ENCODE measurements around the gene RCOR2.

The RCOR2 gene

GRCh38 chr11:63882555-63883242, 34.3 kb downstream of the RCOR2 start:
- H3K27me3 ChIP-seq (ENCODE audit: insufficient read depth, low read length), result no peaks in the 10 kb centered on the region
- no peaks in the 10 kb centered on the region for H3K9me3 ChIP-seq (ENCODE audit: insufficient read depth, low read depth, low read length)
- H3K4me1 ChIP-seq (ENCODE audit: insufficient read depth, low read length), result peaks cover 40% of the 10 kb centered on the region
- peak overlapping the region; percentile 31; the same call in 1 of the 2 replicates for H3K9ac ChIP-seq (ENCODE audit: low read depth, low read length)
- no peaks in the 10 kb centered on the region for H3K36me3 ChIP-seq (ENCODE audit: insufficient read depth, low read depth, low read length)
- H3K27ac ChIP-seq (ENCODE audit: low read length), result no peak overlapping the region
- H3K4me3 ChIP-seq (ENCODE audit: low read length), result peak overlapping the region; percentile 7; the same call in 1 of the 2 replicates

- Histone ChIP-seq H3K36me3 (ENCODE audit: insufficient read depth, low read depth, low read length) (no peaks in the 10 kb centered on the region), H3K4me3 (ENCODE audit: low read length) (no peak overlapping the region), H3K27ac (ENCODE audit: low read length) (no peak overlapping the region), H3K9me3 (ENCODE audit: insufficient read depth, low read depth, low read length) (no peaks in the 10 kb centered on the region), H3K27me3 (ENCODE audit: insufficient read depth, low read length) (no peaks in the 10 kb centered on the region), H3K9ac (ENCODE audit: low read depth, low read length) (no peak overlapping the region), H3K4me1 (ENCODE audit: insufficient read depth, low read length) (peaks cover 33% of the 10 kb centered on the region)
Measured at GRCh38 chr11:63880403-63880790, 36.6 kb downstream of the RCOR2 start.

- Histone ChIP-seq H3K9ac (ENCODE audit: low read depth, low read length) (no peak overlapping the region), H3K36me3 (ENCODE audit: insufficient read depth, low read depth, low read length) (no peaks in the 10 kb centered on the region), H3K4me1 (ENCODE audit: insufficient read depth, low read length) (peaks cover 33% of the 10 kb centered on the region), H3K27me3 (ENCODE audit: insufficient read depth, low read length) (no peaks in the 10 kb centered on the region), H3K4me3 (ENCODE audit: low read length) (no peak overlapping the region), H3K9me3 (ENCODE audit: insufficient read depth, low read depth, low read length) (no peaks in the 10 kb centered on the region), H3K27ac (ENCODE audit: low read length) (no peak overlapping the region)
Measured at GRCh38 chr11:63879598-63880402, 37.2 kb downstream of the RCOR2 start.

GRCh38 chr11:63877658-63878241, 39.2 kb downstream of the RCOR2 start:
- Histone ChIP-seq H3K36me3 (ENCODE audit: insufficient read depth, low read depth, low read length) (no peaks in the 10 kb centered on the region), H3K27ac (ENCODE audit: low read length) (no peak overlapping the region), H3K9me3 (ENCODE audit: insufficient read depth, low read depth, low read length) (no peaks in the 10 kb centered on the region), H3K4me1 (ENCODE audit: insufficient read depth, low read length) (peaks cover 28% of the 10 kb centered on the region), H3K9ac (ENCODE audit: low read depth, low read length) (no peak overlapping the region), H3K27me3 (ENCODE audit: insufficient read depth, low read length) (no peaks in the 10 kb centered on the region), H3K4me3 (ENCODE audit: low read length) (no peak overlapping the region)

GRCh38 chr11:63876616-63877015, 40.3 kb downstream of the RCOR2 start:
- Histone ChIP-seq H3K4me3 (ENCODE audit: low read length) (no peak overlapping the region), H3K27ac (ENCODE audit: low read length) (no peak overlapping the region), H3K9me3 (ENCODE audit: insufficient read depth, low read depth, low read length) (no peaks in the 10 kb centered on the region), H3K9ac (ENCODE audit: low read depth, low read length) (no peak overlapping the region), H3K27me3 (ENCODE audit: insufficient read depth, low read length) (no peaks in the 10 kb centered on the region), H3K4me1 (ENCODE audit: insufficient read depth, low read length) (peaks cover 31% of the 10 kb centered on the region), H3K36me3 (ENCODE audit: insufficient read depth, low read depth, low read length) (no peaks in the 10 kb centered on the region)

GRCh38 chr11:63875506-63876065, 41.4 kb downstream of the RCOR2 start:
- H3K36me3 ChIP-seq (ENCODE audit: insufficient read depth, low read depth, low read length), result no peaks in the 10 kb centered on the region
- H3K27me3 ChIP-seq (ENCODE audit: insufficient read depth, low read length), result no peaks in the 10 kb centered on the region
- no peaks in the 10 kb centered on the region for H3K9me3 ChIP-seq (ENCODE audit: insufficient read depth, low read depth, low read length)
- no peak overlapping the region for H3K27ac ChIP-seq (ENCODE audit: low read length)
- no peak overlapping the region for H3K4me3 ChIP-seq (ENCODE audit: low read length)
- H3K4me1 ChIP-seq (ENCODE audit: insufficient read depth, low read length), result peaks cover 29% of the 10 kb centered on the region
- H3K9ac ChIP-seq (ENCODE audit: low read depth, low read length), result no peak overlapping the region

- H3K9me3 ChIP-seq (ENCODE audit: insufficient read depth, low read depth, low read length), result no peaks in the 10 kb centered on the region
Measured at GRCh38 chr11:63874511-63874910, 42.5 kb downstream of the RCOR2 start.

GRCh38 chr11:63873311-63873710, 43.7 kb downstream of the RCOR2 start:
- Histone ChIP-seq H3K27ac (ENCODE audit: low read length) (no peak overlapping the region), H3K9me3 (ENCODE audit: insufficient read depth, low read depth, low read length) (no peaks in the 10 kb centered on the region), H3K27me3 (ENCODE audit: insufficient read depth, low read length) (no peaks in the 10 kb centered on the region), H3K4me3 (ENCODE audit: low read length) (no peak overlapping the region), H3K4me1 (ENCODE audit: insufficient read depth, low read length) (peaks cover 15% of the 10 kb centered on the region), H3K9ac (ENCODE audit: low read depth, low read length) (no peak overlapping the region), H3K36me3 (ENCODE audit: insufficient read depth, low read depth, low read length) (0 out of 2 replicates have a peak, but pooled peaks cover 3% of the 10 kb centered on the region)

More at GRCh38 chr11:63874511-63874910, 42.5 kb downstream of the RCOR2 start:
- Histone ChIP-seq H3K4me3 (ENCODE audit: low read length) (no peak overlapping the region), H3K27ac (ENCODE audit: low read length) (no peak overlapping the region), H3K27me3 (ENCODE audit: insufficient read depth, low read length) (no peaks in the 10 kb centered on the region), H3K4me1 (ENCODE audit: insufficient read depth, low read length) (peaks cover 19% of the 10 kb centered on the region), H3K9ac (ENCODE audit: low read depth, low read length) (no peak overlapping the region), H3K36me3 (ENCODE audit: insufficient read depth, low read depth, low read length) (0 out of 2 replicates have a peak, but pooled peaks cover 3% of the 10 kb centered on the region)

- Histone ChIP-seq H3K9me3 (ENCODE audit: insufficient read depth, low read depth, low read length) (no peaks in the 10 kb centered on the region), H3K4me3 (ENCODE audit: low read length) (no peak overlapping the region), H3K36me3 (ENCODE audit: insufficient read depth, low read depth, low read length) (0 out of 2 replicates have a peak, but pooled peaks cover 3% of the 10 kb centered on the region), H3K9ac (ENCODE audit: low read depth, low read length) (no peak overlapping the region), H3K27me3 (ENCODE audit: insufficient read depth, low read length) (no peaks in the 10 kb centered on the region), H3K27ac (ENCODE audit: low read length) (no peak overlapping the region), H3K4me1 (ENCODE audit: insufficient read depth, low read length) (peaks cover 14% of the 10 kb centered on the region)
Measured at GRCh38 chr11:63872800-63873197, 44.2 kb downstream of the RCOR2 start.

- no peaks in the 10 kb centered on the region for H3K27me3 ChIP-seq (ENCODE audit: insufficient read depth, low read length)
- H3K4me1 ChIP-seq (ENCODE audit: insufficient read depth, low read length), result peaks cover 16% of the 10 kb centered on the region
- no peak overlapping the region for H3K4me3 ChIP-seq (ENCODE audit: low read length)
- no peak overlapping the region for H3K27ac ChIP-seq (ENCODE audit: low read length)
- H3K9me3 ChIP-seq (ENCODE audit: insufficient read depth, low read depth, low read length), result no peaks in the 10 kb centered on the region
- H3K9ac ChIP-seq (ENCODE audit: low read depth, low read length), result no peak overlapping the region
- 0 out of 2 replicates have a peak, but pooled peaks cover 3% of the 10 kb centered on the region for H3K36me3 ChIP-seq (ENCODE audit: insufficient read depth, low read depth, low read length)
Measured at GRCh38 chr11:63871962-63872799, 44.8 kb downstream of the RCOR2 start.

Measured in iPS-20b (cell line).